Upper lobe of left lung (tissue), 4 donors: Measurements from ENCODE around the gene LRGUK.

Source experiments
- EP300 ChIP-seq, 4 donors: sonication (generic); formaldehyde crosslinking; IDR thresholded peaks; one replicate each; pipeline ENCODE4 v1.5.1; 2017; ENCODE audit warnings: antibody characterized with exemption in 4 of 4, control low read depth in 2 of 4
- TF ChIP-seq, protein P1 (sequence below), 6 experiments: fragments of 450-650 bp in 4 of 6; fragments of 200-600 bp in 2 of 6; sonication (generic) in 2 of 6; IDR thresholded peaks; one replicate each; pipeline ENCODE4 v1.5.1; 2016 to 2019; ENCODE audit warnings: antibody characterized with exemption in 6 of 6

DNA sequence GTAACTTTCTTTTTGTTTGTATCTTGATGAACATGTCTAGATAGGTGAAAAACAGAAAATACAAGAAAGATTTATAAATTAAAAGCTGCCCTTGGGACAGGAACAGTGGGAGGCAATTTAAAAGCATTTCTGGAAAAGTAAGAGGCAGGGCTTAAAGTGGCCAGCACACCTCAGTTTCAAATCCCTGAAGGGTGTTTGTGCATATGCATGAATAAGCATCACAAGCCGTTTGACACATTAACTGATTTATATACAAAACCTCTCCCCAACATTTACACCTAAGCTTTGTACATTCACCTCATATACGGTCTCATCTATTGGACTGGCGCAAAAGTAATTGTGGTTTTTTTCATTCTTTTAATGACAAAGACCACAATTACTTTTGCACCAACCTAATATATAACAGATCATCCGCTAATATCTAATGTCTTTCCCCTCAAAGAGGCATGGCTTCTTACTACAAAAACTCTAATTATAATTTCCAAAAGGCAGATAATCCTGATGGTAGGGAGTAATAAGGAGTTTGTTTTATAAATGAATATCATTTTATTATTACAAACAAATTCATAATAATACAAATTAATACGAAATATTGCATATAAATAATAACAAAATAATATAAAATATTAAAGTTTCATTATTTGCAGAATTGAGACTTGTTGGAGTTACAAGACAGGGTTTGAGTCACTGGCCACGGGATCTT is 48.3 kb downstream of the LRGUK start:
- TF ChIP-seq, protein P1, sequence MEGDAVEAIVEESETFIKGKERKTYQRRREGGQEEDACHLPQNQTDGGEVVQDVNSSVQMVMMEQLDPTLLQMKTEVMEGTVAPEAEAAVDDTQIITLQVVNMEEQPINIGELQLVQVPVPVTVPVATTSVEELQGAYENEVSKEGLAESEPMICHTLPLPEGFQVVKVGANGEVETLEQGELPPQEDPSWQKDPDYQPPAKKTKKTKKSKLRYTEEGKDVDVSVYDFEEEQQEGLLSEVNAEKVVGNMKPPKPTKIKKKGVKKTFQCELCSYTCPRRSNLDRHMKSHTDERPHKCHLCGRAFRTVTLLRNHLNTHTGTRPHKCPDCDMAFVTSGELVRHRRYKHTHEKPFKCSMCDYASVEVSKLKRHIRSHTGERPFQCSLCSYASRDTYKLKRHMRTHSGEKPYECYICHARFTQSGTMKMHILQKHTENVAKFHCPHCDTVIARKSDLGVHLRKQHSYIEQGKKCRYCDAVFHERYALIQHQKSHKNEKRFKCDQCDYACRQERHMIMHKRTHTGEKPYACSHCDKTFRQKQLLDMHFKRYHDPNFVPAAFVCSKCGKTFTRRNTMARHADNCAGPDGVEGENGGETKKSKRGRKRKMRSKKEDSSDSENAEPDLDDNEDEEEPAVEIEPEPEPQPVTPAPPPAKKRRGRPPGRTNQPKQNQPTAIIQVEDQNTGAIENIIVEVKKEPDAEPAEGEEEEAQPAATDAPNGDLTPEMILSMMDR (IDR thresholded peaks at IDR 0.05) = no peak
- no peak for TF ChIP-seq EP300 (IDR thresholded peaks at IDR 0.05)
